Measurements from ENCODE around the gene FECH. TPM values are rescaled to one million over a fixed set of nuclear protein-coding genes. Genes with fewer than 3 reads are reported as not detected.

FECH gene
- total and polyA plus RNA-seq, 11 donors, result 4.7 to 93.3 (median 41.4) TPM

GRCh38 chr18:57587098-57587661 lies 678 bp upstream of the FECH start:
- intact Hi-C loops (cut with DNase I), result loop anchor here in 2 of 10 donors (2.0 to 5.0 kb wide), 2 partner anchors 34 to 35 kb away; partner anchors contain the start of gene NARS1 (in 2 of the 2)
- Histone ChIP-seq H3K4me3 (peak overlapping the region; percentile 65 to 99 (median 89)), H3K27me3 (no peaks in the 10 kb centered on the region), H3K36me3 (peaks cover 0 to 6% (median 3%) of the 10 kb centered on the region in 9 donors), H3K9me3 (no peaks in the 10 kb centered on the region), H3K27ac (peak overlapping the region in 11 of 12 donors; percentile 74 to 94 (median 87)), H3K4me1 (peaks cover 0 to 20% (median 11%) of the 10 kb centered on the region in 12 donors)
- 77 to 86% (median 85%) methylated on average over 12 of the region's 12 CpGs for WGBS, 4 donors
- ATAC-seq, result no peak
- TF ChIP-seq POLR2A (IDR thresholded peaks at IDR 0.05), result no peak
- no peak for TF ChIP-seq CTCF (IDR thresholded peaks at IDR 0.05)
- no peak for DNase-seq

- no peak for TF ChIP-seq POLR2A (IDR thresholded peaks at IDR 0.05)
- TF ChIP-seq CTCF (IDR thresholded peaks at IDR 0.05), result no peak
- intact Hi-C loops (cut with DNase I), result loop anchor here in 2 of 10 donors (2.0 to 5.0 kb wide), 2 partner anchors 35 to 36 kb away; partner anchors contain the start of gene NARS1 (in 2 of the 2)
- Histone ChIP-seq H3K4me3 (peak overlapping the region; percentile 65 to 99 (median 89)), H3K36me3 (peaks cover 0 to 12% (median 6%) of the 10 kb centered on the region in 9 donors), H3K9me3 (no peaks in the 10 kb centered on the region), H3K27me3 (no peaks in the 10 kb centered on the region), H3K4me1 (peaks cover 0 to 32% (median 11%) of the 10 kb centered on the region in 12 donors), H3K27ac (peak overlapping the region in 10 of 12 donors; percentile 76 to 94 (median 88))
- DNase-seq, result no peak
- WGBS, 4 donors, result 19 to 23% (median 22%) methylated on average over 8 of the region's 8 CpGs
- ATAC-seq, result peak in 1 of 4 donors; percentile 1
Observed at GRCh38 chr18:57585855-57586250, 649 bp downstream of the FECH start.

GRCh38 chr18:57585421-57585820 lies 1.1 kb downstream of the FECH start:
- 51 to 64% (median 62%) methylated on average over 9 of the region's 9 CpGs for WGBS, 4 donors
- H3K27ac ChIP-seq, result no peak overlapping the region

More at GRCh38 chr18:57585421-57585820, 1.1 kb downstream of the FECH start:
- Histone ChIP-seq H3K27me3 (no peaks in the 10 kb centered on the region), H3K4me3 (peak overlapping the region in 10 of 12 donors; percentile 65 to 99 (median 88)), H3K36me3 (peaks cover 0 to 15% (median 6%) of the 10 kb centered on the region in 9 donors), H3K4me1 (peaks cover 0 to 36% (median 11%) of the 10 kb centered on the region in 12 donors), H3K9me3 (no peaks in the 10 kb centered on the region)
- DNase-seq (no peak), ATAC-seq (no peak)
- intact Hi-C loops (cut with DNase I), result loop anchor here in 1 of 10 donors (5.0 kb wide), 1 partner anchor 37 kb away; the partner anchor contains the start of gene NARS1
- TF ChIP-seq POLR2A (IDR thresholded peaks at IDR 0.05) (no peak), CTCF (IDR thresholded peaks at IDR 0.05) (no peak)
